Endothelial cell of umbilical vein (primary cell): Measurements from ENCODE around the gene SDK2.

Experiments used
- CTCF ChIP-seq, 2 donors: IDR thresholded peaks; 1 replicate in 1 of 2; 2 replicates in 1 of 2; pipeline ENCODE4 v1.5.1; 2011; ENCODE audit warnings: low read length in 2 of 2, mild to moderate bottlenecking in 2 of 2, moderate library complexity in 2 of 2, control low read depth in 1 of 2, inconsistent platforms in 1 of 2, low read depth in 1 of 2; ENCODE audit not compliant: insufficient read depth in 1 of 2; ENCODE audit errors: extremely low read depth in 1 of 2
- MYC ChIP-seq: IDR thresholded peaks from one replicate; pipeline ENCODE4 v1.6.1; 2011; ENCODE audit warnings: mild to moderate bottlenecking, low read depth, low read length
- POLR2AphosphoS5 ChIP-seq: IDR thresholded peaks from 2 replicates; pipeline ENCODE4 v1.6.1; 2012; ENCODE audit warnings: low read depth, mild to moderate bottlenecking, control low read depth, low read length, moderate library complexity; ENCODE audit not compliant: insufficient read depth

GRCh38 chr17:73316919-73317505 lies 327.2 kb downstream of the SDK2 start:
- TF ChIP-seq CTCF (IDR thresholded peaks at IDR 0.05; ENCODE audit: extremely low read depth in 1 of 2, insufficient read depth in 1 of 2, low read depth in 1 of 2, low read length in 2 of 2) (no peak), POLR2AphosphoS5 (no peak), MYC (no peak)
